ENCODE data around the gene IL13RA1. TPM values are rescaled to one million over a fixed set of nuclear protein-coding genes. Genes with fewer than 3 reads are reported as not detected.

The IL13RA1 gene
- total RNA-seq, 2 donors from 2014 or later = 14.5 to 29.8 TPM

DNA sequence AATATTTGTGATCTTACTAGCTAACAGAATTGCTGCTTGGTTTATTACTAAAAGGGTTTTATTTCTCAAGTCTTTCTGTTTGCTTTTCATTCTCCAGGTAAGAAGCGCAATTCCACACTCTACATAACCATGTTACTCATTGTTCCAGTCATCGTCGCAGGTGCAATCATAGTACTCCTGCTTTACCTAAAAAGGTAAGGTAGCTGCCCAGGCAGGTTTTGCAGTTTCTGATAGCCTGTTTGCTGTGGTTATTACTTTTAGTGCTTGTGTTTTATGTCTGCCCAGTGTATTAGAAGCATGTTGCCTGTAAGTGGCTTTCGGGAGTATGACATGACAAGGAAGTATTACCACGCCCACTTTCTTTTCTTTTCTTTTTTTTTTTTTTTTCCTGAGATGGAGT is 46.4 kb downstream of the IL13RA1 start:
- TF ChIP-seq, protein P1, sequence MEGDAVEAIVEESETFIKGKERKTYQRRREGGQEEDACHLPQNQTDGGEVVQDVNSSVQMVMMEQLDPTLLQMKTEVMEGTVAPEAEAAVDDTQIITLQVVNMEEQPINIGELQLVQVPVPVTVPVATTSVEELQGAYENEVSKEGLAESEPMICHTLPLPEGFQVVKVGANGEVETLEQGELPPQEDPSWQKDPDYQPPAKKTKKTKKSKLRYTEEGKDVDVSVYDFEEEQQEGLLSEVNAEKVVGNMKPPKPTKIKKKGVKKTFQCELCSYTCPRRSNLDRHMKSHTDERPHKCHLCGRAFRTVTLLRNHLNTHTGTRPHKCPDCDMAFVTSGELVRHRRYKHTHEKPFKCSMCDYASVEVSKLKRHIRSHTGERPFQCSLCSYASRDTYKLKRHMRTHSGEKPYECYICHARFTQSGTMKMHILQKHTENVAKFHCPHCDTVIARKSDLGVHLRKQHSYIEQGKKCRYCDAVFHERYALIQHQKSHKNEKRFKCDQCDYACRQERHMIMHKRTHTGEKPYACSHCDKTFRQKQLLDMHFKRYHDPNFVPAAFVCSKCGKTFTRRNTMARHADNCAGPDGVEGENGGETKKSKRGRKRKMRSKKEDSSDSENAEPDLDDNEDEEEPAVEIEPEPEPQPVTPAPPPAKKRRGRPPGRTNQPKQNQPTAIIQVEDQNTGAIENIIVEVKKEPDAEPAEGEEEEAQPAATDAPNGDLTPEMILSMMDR (IDR thresholded peaks at IDR 0.05) = no peak
- H3K9me3 ChIP-seq = no peaks in the 10 kb centered on the region
- H3K4me1 ChIP-seq = no peaks in the 10 kb centered on the region
- no peak overlapping the region for H3K4me3 ChIP-seq
- H3K36me3 ChIP-seq = no peaks in the 10 kb centered on the region
- H3K27me3 ChIP-seq = no peaks in the 10 kb centered on the region
- H3K27ac ChIP-seq = no peak overlapping the region
- DNase-seq (ENCODE audit: low spot score) = no peak

- H3K9me3 ChIP-seq = no peaks in the 10 kb centered on the region
- DNase-seq (ENCODE audit: low spot score) = no peak
- no peak overlapping the region for H3K4me3 ChIP-seq
- H3K4me1 ChIP-seq = peaks cover 0 to 5% of the 10 kb centered on the region in 2 donors
- no peaks in the 10 kb centered on the region for H3K36me3 ChIP-seq
- H3K27me3 ChIP-seq = no peaks in the 10 kb centered on the region
- H3K27ac ChIP-seq = no peak overlapping the region
- TF ChIP-seq, protein P1 (IDR thresholded peaks at IDR 0.05) = no peak
Measured at GRCh38 chrX:118779581-118779980, 52.2 kb downstream of the IL13RA1 start.

GRCh38 chrX:118780509-118780908 is 53.1 kb downstream of the IL13RA1 start:
- H3K4me1 ChIP-seq = peaks cover 0 to 5% of the 10 kb centered on the region in 2 donors
- H3K27me3 ChIP-seq = no peaks in the 10 kb centered on the region
- DNase-seq (ENCODE audit: low spot score) = no peak
- TF ChIP-seq, protein P1 (IDR thresholded peaks at IDR 0.05) = no peak
- no peak overlapping the region for H3K27ac ChIP-seq
- no peaks in the 10 kb centered on the region for H3K9me3 ChIP-seq
- no peak overlapping the region for H3K4me3 ChIP-seq
- no peaks in the 10 kb centered on the region for H3K36me3 ChIP-seq

- H3K27ac ChIP-seq = no peak overlapping the region
Measured at GRCh38 chrX:118780911-118781310, 53.5 kb downstream of the IL13RA1 start.

GRCh38 chrX:118795528-118796280 is 68.3 kb downstream of the IL13RA1 start:
- DNase-seq (ENCODE audit: low spot score) = no peak
- Histone ChIP-seq H3K27me3 (no peaks in the 10 kb centered on the region), H3K4me1 (no peaks in the 10 kb centered on the region), H3K27ac (peak overlapping the region in 1 of 2 donors; percentile 3), H3K4me3 (no peak overlapping the region), H3K36me3 (no peaks in the 10 kb centered on the region), H3K9me3 (no peaks in the 10 kb centered on the region)
- TF ChIP-seq, protein P1 (IDR thresholded peaks at IDR 0.05) = no peak

More at GRCh38 chrX:118780911-118781310, 53.5 kb downstream of the IL13RA1 start:
- TF ChIP-seq, protein P1 (IDR thresholded peaks at IDR 0.05) = no peak
- H3K36me3 ChIP-seq = no peaks in the 10 kb centered on the region
- H3K4me3 ChIP-seq = no peak overlapping the region
- no peaks in the 10 kb centered on the region for H3K27me3 ChIP-seq
- no peaks in the 10 kb centered on the region for H3K9me3 ChIP-seq
- DNase-seq (ENCODE audit: low spot score) = no peak
- H3K4me1 ChIP-seq = peaks cover 0 to 5% of the 10 kb centered on the region in 2 donors

DNA sequence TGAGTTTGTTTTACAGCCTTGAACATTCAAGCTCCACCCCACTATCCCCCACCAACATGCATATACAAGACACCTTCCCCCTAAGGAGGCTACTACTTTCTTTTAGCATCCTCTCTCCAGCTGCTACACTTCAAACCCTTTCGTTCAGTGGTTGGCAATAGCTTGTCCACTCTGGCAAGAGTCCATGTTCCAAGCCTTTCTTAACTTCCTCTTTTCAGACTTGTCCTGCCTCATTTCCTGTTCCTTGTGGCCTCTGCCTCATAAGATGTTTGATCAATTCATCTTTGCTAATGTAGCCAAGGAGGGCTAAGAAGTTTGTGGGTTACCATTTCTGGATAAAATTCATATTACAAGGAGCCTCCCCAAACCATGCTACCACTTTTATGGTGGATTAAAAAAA is 75.5 kb downstream of the IL13RA1 start:
- H3K27me3 ChIP-seq = no peaks in the 10 kb centered on the region
- no peak overlapping the region for H3K27ac ChIP-seq
- no peaks in the 10 kb centered on the region for H3K36me3 ChIP-seq
- H3K4me3 ChIP-seq = no peak overlapping the region
- H3K9me3 ChIP-seq = no peaks in the 10 kb centered on the region
- no peaks in the 10 kb centered on the region for H3K4me1 ChIP-seq
- DNase-seq (ENCODE audit: low spot score) = no peak
- TF ChIP-seq, protein P1 (IDR thresholded peaks at IDR 0.05) = no peak
